GM19324 (cell line): ENCODE data around the gene HSPA2.

Experiments used
- ATAC-seq: cut with Tn5 transposase; IDR thresholded peaks from one replicate; pipeline ENCODE4 v1.9.1; 2021; ENCODE audit warnings: mild to moderate bottlenecking, moderate library complexity; ENCODE audit not compliant: unreplicated experiment, low FRiP score

Gene HSPA2

DNA sequence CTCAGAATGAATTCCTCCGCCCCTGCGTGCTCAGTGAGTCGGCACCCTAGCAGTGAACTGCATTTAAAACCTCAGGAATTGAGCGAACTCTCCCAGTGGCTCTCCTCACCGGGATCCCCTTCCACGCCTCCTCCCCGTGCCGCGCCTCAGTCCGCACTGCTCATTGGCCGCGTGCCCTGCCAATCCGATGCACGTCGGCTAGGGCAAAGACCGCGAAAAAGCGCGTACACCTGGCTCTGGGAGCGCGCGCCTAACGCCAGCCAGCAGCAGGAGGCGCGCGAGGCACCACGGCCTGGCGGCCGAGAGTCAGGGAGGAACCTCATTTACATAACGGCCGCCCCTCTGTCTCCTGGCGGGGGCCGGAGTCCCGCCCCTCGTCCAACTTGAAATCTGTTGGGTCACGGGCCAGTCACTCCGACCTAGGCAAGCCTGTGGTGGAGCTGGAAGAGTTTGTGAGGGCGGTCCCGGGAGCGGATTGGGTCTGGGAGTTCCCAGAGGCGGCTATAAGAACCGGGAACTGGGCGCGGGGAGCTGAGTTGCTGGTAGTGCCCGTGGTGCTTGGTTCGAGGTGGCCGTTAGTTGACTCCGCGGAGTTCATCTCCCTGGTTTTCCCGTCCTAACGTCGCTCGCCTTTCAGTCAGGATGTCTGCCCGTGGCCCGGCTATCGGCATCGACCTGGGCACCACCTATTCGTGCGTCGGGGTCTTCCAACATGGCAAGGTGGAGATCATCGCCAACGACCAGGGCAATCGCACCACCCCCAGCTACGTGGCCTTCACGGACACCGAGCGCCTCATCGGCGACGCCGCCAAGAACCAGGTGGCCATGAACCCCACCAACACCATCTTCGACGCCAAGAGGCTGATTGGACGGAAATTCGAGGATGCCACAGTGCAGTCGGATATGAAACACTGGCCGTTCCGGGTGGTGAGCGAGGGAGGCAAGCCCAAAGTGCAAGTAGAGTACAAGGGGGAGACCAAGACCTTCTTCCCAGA, at the start of gene HSPA2:
TSS of gene HSPA2 (plus strand) at position 534 of the 995 bp plus-strand sequence. CDS start at position 643, 109 bp downstream.
- ATAC-seq, result peak; percentile 97

GRCh38 chr14:64491637-64492036, 48.9 kb upstream of the HSPA2 start:
- no peak for ATAC-seq

DNA sequence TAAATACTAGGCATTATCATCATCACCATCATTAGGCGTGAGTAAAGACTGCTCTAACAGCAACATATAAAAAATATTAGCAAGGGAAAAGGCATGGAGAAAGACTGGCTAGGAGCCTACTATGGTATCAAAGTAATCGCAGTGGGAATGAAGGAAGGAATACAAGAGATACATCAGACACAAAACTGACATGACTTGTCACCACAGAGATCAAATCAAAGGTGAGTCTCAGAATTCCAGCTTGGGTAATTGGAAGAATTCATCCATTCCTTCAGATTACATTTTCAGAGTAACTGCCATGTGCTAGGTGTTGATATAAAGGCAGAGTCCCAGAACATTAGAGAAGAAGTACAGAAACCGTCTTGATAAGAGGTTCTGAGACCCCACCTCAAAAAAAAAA, 47.1 kb upstream of the HSPA2 start:
- ATAC-seq, result no peak

- ATAC-seq, result no peak
Measured at GRCh38 chr14:64495252-64495651, 45.3 kb upstream of the HSPA2 start.

DNA sequence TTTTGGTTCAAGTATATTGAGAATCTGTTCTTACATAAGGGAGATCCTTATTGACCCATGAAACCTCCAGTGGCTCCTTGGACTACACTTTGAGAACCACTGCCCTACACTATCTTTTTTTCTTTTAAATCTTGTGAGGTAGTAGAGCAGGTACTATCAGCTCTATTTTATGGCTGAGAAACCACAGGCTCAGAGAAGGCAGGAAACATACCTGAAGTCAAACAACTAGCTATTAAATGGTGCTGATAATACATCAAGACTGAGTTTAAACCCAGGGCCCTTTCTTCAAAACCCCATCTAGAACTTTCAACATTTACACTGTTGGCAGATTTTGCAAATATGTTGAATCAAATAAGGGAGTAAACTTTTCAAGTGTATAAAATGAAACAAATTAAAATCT, 43.8 kb upstream of the HSPA2 start:
- ATAC-seq, result no peak

DNA sequence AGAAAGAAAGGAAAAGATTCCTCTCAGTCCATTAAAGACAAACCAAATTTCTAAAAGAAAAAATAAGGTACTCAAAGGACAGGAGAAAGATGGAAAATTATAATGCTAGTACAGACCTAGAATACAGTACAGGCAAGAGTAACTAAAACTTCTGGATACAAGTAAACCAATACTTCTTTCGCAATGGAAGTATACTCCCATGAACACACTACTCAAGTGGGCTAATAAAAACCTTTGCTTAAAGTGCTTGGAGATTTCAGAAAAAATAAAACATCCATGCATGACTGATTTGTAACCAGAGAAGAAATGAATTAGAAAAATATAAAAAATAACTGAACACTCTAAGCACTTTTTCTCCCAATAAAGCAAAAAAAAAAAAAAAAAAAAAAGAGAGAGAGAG, 40.5 kb upstream of the HSPA2 start:
- ATAC-seq, result no peak

GRCh38 chr14:64501411-64502171, 39.0 kb upstream of the HSPA2 start:
- ATAC-seq, result no peak

DNA sequence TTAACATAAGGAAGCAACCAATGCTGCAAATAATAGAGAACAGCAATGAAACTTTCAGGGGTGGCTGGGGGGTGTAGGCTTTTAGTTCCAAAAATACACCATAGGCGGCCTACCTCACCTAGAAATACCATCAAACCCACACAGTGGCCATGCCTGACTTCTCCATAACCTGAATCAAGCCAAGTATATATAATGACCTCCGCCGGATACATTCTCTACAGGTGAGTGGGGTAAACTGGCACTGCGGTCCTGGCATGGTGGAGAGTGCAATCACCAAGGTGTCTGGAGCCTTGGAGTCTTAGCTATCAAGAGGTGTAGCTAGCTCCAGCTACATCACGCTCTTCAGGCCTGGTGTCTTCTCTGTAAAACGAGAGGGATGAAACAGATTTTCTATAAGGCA, 38.1 kb upstream of the HSPA2 start:
- no peak for ATAC-seq

DNA sequence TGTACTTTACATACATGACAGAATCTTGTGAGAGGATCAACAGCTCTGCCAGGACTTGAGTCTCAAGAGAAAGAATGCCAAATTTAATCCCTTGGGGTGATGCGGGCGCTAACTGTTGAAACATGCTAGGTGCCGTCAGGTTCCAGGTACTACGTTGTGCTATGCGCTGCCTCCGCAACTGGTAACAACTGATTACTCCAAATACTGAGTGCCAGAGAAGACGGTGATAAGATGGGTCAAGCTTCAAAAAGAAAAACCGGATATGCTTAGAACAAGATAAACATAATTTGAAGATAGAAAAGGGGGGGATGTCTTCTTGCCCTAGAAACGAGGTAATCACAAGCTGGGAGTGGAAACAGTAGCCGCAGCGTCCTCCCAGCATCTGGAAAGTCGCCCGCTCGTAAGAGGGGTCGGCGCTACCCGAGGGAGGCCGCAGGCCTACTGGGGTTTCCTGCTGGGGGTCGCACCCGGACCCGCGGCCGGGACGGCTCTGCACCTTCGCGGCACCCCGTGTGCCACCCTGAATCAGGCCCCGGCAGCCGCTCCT, 37.6 kb upstream of the HSPA2 start:
- no peak for ATAC-seq

DNA sequence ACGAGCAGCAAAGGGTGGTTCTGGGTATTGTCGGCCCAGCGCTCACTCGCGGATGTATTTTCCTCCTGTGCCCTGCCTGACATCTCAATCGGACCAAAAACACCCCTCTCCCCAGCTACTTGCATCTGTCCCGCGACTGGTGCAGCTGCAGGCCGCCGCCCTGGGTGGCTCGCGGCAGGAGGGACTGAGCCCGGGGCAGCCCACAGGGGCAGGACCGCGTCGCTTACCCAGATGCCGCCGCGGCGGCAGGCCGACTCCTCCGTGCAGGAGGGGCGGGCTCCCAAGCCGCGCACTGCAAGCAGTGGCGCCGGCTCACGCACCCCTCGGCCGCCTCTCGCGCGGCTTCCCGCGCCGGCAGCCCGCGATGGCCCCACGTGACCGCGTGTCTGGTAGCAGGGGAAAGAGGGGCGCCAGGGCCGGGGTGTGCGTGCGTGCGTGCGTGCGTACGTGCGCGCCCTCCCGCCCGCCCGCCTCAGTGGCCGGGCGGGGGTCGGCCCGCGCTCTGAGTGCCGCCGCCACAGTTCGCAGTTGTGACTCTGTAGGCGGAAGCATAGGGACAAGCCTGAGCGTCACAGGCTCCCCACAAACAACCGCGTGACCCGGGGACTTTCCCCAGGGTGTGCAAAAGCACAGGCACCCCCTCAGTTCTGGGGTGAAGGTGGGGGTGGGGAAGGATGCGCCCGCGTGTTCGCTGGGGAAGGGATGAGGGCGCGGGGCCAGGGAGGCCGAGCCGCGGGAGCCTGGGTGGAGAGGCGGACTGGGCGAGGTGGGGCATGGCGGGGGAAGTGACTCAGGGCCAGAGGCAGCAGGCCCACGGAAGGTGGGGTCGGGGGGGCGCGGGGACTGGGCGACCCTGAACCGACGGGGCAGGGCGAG, 36.9 kb upstream of the HSPA2 start, which contains the start of gene ZBTB25:
TSS of gene ZBTB25 (minus strand) at position 405 of the 876 bp plus-strand sequence. CDS start 13,305 bp downstream, outside the sequence.
- peak; percentile 69 for ATAC-seq

- ATAC-seq, result peak; percentile 27
Measured at GRCh38 chr14:64504310-64504896, 36.1 kb upstream of the HSPA2 start, which contains the start of gene ZBTB1. Gene ZBTB1 (plus strand): TSS chr14:64504770. CDS start chr14:64521505, 16,735 bp downstream.

- ATAC-seq, result peak; percentile 29
Measured at GRCh38 chr14:64504897-64505794, 35.4 kb upstream of the HSPA2 start.

GRCh38 chr14:64506721-64507120, 33.8 kb upstream of the HSPA2 start:
- no peak for ATAC-seq

DNA sequence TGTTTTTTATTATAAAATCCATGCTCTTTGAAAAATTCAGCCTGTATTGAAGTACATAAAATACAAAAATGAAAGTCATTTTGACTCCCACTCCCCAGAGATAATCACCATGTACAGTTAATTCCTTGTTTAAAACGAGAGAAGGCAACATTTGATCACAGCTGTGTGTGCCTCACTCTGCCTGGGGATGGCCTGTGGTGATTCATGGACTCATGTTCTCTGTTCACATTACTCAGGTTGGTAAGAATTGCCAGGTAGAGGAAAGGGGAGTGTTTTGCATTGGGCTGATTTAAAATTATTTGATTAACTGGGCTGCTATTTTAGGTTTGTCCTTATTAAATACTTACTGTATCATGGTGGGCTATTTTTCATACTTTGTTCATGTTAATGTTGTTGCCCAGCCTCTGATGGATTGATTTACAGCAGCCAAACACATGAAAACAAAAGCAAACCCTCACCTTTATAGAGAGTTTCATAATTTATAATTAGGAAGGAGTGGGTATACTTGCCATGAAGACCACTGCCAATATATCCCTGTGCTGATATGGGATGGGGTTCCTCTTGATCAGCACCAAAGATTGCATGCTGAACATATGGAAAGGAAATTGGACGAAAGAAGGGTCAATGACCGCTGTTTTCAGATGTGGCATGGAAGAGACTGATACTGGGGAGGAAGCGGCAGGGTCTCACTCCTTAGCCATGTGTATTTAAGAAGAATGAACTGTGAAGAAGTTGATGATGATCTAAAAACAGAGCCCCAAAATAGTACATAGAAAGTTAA, 33.0 kb upstream of the HSPA2 start:
- ATAC-seq, result no peak

DNA sequence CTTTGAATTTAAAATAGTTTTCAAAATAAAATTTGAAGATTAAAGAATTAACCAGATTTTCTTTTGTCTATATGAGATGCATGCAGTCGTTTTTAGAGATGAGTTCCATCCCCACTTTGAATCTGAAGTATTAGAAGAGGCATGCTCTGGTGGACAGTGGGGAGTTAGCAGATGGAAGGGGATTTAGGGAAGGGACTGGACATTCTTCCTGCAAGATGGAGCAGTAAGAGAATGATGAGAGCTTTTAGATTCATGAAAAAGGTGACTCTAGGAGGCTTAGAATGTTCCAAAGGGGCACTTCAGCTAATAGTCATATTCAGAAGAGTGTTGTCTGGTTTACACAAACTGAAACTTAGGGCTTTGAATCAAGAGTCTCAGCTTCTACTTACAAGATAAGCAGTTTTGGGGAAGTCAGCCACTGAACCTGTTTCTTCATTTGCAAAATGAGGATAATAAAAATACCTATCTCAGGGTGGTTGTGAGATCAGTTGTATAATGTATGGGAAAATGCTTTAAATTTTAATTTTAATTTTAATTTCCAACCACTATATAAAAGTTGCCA, 32.2 kb upstream of the HSPA2 start:
- no peak for ATAC-seq

DNA sequence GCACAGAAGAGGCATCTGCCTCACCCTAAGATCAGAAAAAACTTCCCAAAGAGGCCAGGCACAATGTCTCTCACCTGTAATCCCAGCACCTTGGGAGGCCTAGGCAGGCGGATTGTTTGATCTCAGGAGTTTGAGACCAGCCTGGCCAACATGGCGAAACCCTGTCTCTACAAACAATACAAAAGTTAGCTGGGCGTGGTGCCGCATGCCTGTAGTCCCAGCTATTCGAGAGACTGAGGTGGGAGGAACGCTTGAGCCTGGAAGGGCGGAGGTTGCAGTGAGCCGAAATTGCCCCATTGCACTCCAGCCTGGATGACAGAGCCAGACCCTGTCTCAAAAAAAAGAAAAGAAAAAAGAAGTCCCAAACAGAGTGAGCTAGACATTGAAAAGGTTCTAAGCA, 31.5 kb upstream of the HSPA2 start:
- ATAC-seq, result no peak
